Astrocyte of the spinal cord (primary cell): Measurements from ENCODE around the gene MOAP1.
A peak's percentile ranks its signal among the peaks of the same experiment; 100 is the strongest.
"Not testable (repeated sequence)": the region's sequence is repeated elsewhere in the genome, so short reads cannot be mapped to it uniquely, and the experiment has no call there.

Source experiments
- DNase-seq: peaks from one replicate; pipeline ENCODE4 v3.0.0; 2011; ENCODE audit warnings: low read depth, low spot score
- H3K4me3 ChIP-seq: 2 replicates; pipeline ENCODE4 v1.5.1; 2011; ENCODE audit warnings: low read depth, mild to moderate bottlenecking, low read length, moderate library complexity
- CTCF ChIP-seq: IDR thresholded peaks from 2 replicates; pipeline ENCODE4 v1.5.1; 2012; ENCODE audit warnings: low read depth, mild to moderate bottlenecking, low read length, inconsistent platforms
- in situ Hi-C: cut with HindIII; loops from 2 replicates; pipeline ENCODE4 v1.10.0; 2017; ENCODE audit warnings: low sequenced_read_pairs

Gene MOAP1

GRCh38 chr14:93165271-93166265 lies 19.1 kb downstream of the MOAP1 start:
- DNase-seq, H3K4me3 ChIP-seq, in situ Hi-C loops: not testable (repeated sequence)

- in situ Hi-C loops, result no loop called here
- TF ChIP-seq CTCF, result no peak
Observed at GRCh38 chr14:93163564-93163963, 21.1 kb downstream of the MOAP1 start.

GRCh38 chr14:93161411-93161940 lies 23.2 kb downstream of the MOAP1 start:
- no peak for TF ChIP-seq CTCF
- in situ Hi-C loops, result no loop called here
- no peak for DNase-seq

More at GRCh38 chr14:93163564-93163963, 21.1 kb downstream of the MOAP1 start:
- no peak for DNase-seq
- no peak overlapping the region for H3K4me3 ChIP-seq

GRCh38 chr14:93160353-93160801 lies 24.3 kb downstream of the MOAP1 start:
- H3K4me3 ChIP-seq, result no peak overlapping the region
- in situ Hi-C loops, result no loop called here
- peak; percentile 49 for TF ChIP-seq CTCF
- no peak for DNase-seq

More at GRCh38 chr14:93161411-93161940, 23.2 kb downstream of the MOAP1 start:
- H3K4me3 ChIP-seq, result no peak overlapping the region

GRCh38 chr14:93159625-93160352 lies 24.9 kb downstream of the MOAP1 start:
- DNase-seq, H3K4me3 ChIP-seq, in situ Hi-C loops: not testable (repeated sequence)

GRCh38 chr14:93158349-93158748 lies 26.3 kb downstream of the MOAP1 start:
- in situ Hi-C loops, H3K4me3 ChIP-seq, DNase-seq: not testable (repeated sequence)

- no peak for TF ChIP-seq CTCF
- in situ Hi-C loops, result no loop called here
- no peak overlapping the region for H3K4me3 ChIP-seq
- no peak for DNase-seq
Observed at GRCh38 chr14:93156693-93157369, 27.9 kb downstream of the MOAP1 start.
